HG02623 (cell line): ENCODE data around the gene IL11RA.

Experiments used
- ATAC-seq: cut with Tn5 transposase; IDR thresholded peaks from one replicate; pipeline ENCODE4 v1.9.1; 2021; ENCODE audit warnings: moderate library complexity; ENCODE audit not compliant: unreplicated experiment

The IL11RA gene

GRCh38 chr9:34684816-34685215, 32.8 kb downstream of the IL11RA start:
- ATAC-seq: no peak

- ATAC-seq: no peak
These were observed 33.6 kb downstream of the IL11RA start for GRCh38 chr9:34685591-34685990.

GRCh38 chr9:34686231-34686630, 34.2 kb downstream of the IL11RA start:
- no peak for ATAC-seq

- no peak for ATAC-seq
These were observed 34.7 kb downstream of the IL11RA start for GRCh38 chr9:34686732-34687131.

- ATAC-seq: no peak
These were observed 35.5 kb downstream of the IL11RA start for GRCh38 chr9:34687276-34688030.

GRCh38 chr9:34688329-34689115, 36.5 kb downstream of the IL11RA start:
- no peak for ATAC-seq

GRCh38 chr9:34689116-34689470, 37.1 kb downstream of the IL11RA start:
- no peak for ATAC-seq

GRCh38 chr9:34689512-34689911, 37.5 kb downstream of the IL11RA start:
- ATAC-seq: no peak

- ATAC-seq: no peak
These were observed 39.3 kb downstream of the IL11RA start, which contains the start of gene CCL19 for GRCh38 chr9:34690983-34691935. Gene CCL19, minus strand, starts transcription at chr9:34691276. Its CDS starts 137 bp downstream, at chr9:34691139.

GRCh38 chr9:34691936-34692315, 39.9 kb downstream of the IL11RA start:
- no peak for ATAC-seq

- ATAC-seq: no peak
These were observed 41.6 kb downstream of the IL11RA start for GRCh38 chr9:34693560-34693959.

- no peak for ATAC-seq
These were observed 42.8 kb downstream of the IL11RA start for GRCh38 chr9:34694811-34695210.

- no peak for ATAC-seq
These were observed 49.2 kb downstream of the IL11RA start for GRCh38 chr9:34701023-34701768.

GRCh38 chr9:34701769-34702736, 50.1 kb downstream of the IL11RA start:
- peak; percentile 64 for ATAC-seq

- ATAC-seq: no peak
These were observed 55.1 kb downstream of the IL11RA start for GRCh38 chr9:34707130-34707529.

GRCh38 chr9:34709196-34709978, 57.4 kb downstream of the IL11RA start:
- ATAC-seq: no peak

GRCh38 chr9:34710023-34710422, 58.0 kb downstream of the IL11RA start, which contains the start of gene CCL21:
Gene CCL21, minus strand, starts transcription at chr9:34710136. Its CDS starts 70 bp downstream, at chr9:34710066.
- ATAC-seq: no peak
